ENCODE data around the gene VTI1A. TPM values are rescaled to one million over a fixed set of nuclear protein-coding genes. Genes with fewer than 3 reads are reported as not detected.

Gene VTI1A
- total and polyA plus RNA-seq, 4 donors = 5.5 to 26.9 (median 13.1) TPM

DNA sequence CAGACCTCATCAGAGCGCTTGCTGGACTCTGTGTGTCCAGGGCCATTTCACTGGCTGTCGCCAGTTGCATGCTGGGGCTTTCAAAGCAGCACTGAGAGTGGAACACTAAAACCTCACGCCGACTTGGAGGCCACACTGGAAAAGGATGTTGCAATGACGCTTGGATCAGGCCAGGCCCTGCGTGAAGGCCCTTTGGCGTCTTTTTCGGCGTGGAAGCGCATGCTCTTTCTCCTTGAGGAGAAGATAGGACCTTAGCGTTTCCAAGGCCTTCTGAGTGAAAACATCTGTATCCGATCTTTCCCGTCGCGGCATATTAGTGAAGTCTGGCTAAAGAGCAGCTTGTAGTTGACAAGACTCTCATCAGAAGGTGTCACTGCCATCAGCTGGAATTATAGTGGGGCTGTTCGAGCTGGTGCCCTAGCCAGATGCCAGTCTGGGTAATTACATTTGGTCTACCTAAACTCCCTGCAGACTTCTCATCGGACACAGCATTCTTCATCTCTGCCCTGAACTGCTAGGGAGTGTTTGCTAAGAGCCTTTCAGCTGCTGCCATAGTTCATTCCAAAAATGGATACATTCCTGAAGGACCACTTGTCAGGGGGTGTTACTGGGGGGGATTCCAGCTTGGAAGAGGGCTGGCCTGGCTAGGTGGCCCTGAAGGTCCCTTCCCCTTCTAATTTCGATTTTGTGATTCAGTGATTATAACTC lies 335.3 kb downstream of the VTI1A start:
- TF ChIP-seq, protein P1, sequence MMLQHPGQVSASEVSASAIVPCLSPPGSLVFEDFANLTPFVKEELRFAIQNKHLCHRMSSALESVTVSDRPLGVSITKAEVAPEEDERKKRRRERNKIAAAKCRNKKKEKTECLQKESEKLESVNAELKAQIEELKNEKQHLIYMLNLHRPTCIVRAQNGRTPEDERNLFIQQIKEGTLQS (IDR thresholded peaks at IDR 0.05) = no peak
- no peak for TF ChIP-seq JUND (IDR thresholded peaks at IDR 0.05)
- no peak for TF ChIP-seq RXRA (IDR thresholded peaks at IDR 0.05)
- no peak for TF ChIP-seq TAF1 (conservative IDR thresholded peaks at IDR 0.05)
- no peaks in the 10 kb centered on the region for H3K36me3 ChIP-seq (ENCODE audit: control insufficient read depth in 4 of 4, insufficient read depth in 3 of 4, low read depth in 1 of 4, low read length in 3 of 4)
- H3K9me3 ChIP-seq (ENCODE audit: control insufficient read depth in 4 of 4, low read length in 3 of 4) = no peaks in the 10 kb centered on the region
- H3K4me1 ChIP-seq (ENCODE audit: control insufficient read depth in 4 of 4, insufficient read depth in 4 of 4, low read length in 3 of 4) = peaks cover 0 to 2% (median 0%) of the 10 kb centered on the region in 4 donors
- H3K27ac ChIP-seq (ENCODE audit: low read depth in 1 of 2, low read length in 2 of 2) = no peak overlapping the region
- no peak for DNase-seq (ENCODE audit: low spot score)
- WGBS = 95% methylated on average over 18 of the region's 18 CpGs
- H3K27me3 ChIP-seq (ENCODE audit: control insufficient read depth in 4 of 4, insufficient read depth in 4 of 4, low read length in 3 of 4) = no peaks in the 10 kb centered on the region
- no peak overlapping the region for H3K9ac ChIP-seq (ENCODE audit: low read depth in 1 of 2, low read length in 2 of 2)
- no peak overlapping the region for H3K4me3 ChIP-seq (ENCODE audit: low read depth in 1 of 3, low read length in 3 of 3)

DNA sequence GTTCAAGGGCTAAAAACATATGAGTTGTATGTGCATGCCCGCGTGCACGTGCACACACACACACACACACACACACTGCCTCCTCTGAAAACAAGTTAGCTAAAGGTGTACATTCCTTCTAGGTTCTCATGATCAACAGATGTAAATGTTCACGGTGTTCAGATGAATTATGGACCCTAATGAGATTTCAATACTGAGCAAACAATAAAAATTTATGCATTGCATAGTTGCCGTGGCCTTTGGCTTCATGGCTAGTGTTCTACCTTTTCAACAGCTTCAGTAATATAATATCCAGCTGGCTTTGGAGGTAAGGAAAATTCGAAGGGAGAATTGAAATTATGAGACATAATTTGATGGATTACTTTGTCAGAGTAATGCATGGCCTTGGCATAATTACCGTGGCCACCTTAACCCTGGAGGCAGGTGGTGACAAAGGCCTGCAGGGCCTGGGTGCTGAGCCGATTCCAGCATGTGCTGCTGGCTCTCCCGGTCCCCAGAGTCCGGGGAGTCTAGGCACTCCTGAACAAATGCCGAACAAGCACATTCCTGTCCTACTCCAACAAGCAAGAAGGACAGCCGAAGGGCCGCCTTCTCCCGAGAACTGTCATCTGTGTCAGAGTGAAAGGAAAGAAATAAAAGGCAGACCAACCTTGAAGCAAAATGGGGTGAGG lies 336.5 kb downstream of the VTI1A start:
- no peak for DNase-seq (ENCODE audit: low spot score)
- TF ChIP-seq RXRA (IDR thresholded peaks at IDR 0.05) (no peak), SP1 (IDR thresholded peaks at IDR 0.05) (no peak), RAD21 (IDR thresholded peaks at IDR 0.05) (no peak), NR2F2 (IDR thresholded peaks at IDR 0.05) (no peak), JUND (IDR thresholded peaks at IDR 0.05) (no peak), FOXA1 (IDR thresholded peaks at IDR 0.05) (no peak)
- TF ChIP-seq, protein P2, sequence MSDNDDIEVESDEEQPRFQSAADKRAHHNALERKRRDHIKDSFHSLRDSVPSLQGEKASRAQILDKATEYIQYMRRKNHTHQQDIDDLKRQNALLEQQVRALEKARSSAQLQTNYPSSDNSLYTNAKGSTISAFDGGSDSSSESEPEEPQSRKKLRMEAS (IDR thresholded peaks at IDR 0.05) = no peak
- TF ChIP-seq, protein P3, sequence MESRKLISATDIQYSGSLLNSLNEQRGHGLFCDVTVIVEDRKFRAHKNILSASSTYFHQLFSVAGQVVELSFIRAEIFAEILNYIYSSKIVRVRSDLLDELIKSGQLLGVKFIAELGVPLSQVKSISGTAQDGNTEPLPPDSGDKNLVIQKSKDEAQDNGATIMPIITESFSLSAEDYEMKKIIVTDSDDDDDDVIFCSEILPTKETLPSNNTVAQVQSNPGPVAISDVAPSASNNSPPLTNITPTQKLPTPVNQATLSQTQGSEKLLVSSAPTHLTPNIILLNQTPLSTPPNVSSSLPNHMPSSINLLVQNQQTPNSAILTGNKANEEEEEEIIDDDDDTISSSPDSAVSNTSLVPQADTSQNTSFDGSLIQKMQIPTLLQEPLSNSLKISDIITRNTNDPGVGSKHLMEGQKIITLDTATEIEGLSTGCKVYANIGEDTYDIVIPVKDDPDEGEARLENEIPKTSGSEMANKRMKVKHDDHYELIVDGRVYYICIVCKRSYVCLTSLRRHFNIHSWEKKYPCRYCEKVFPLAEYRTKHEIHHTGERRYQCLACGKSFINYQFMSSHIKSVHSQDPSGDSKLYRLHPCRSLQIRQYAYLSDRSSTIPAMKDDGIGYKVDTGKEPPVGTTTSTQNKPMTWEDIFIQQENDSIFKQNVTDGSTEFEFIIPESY (IDR thresholded peaks at IDR 0.05) = no peak
- TF ChIP-seq, protein P4, sequence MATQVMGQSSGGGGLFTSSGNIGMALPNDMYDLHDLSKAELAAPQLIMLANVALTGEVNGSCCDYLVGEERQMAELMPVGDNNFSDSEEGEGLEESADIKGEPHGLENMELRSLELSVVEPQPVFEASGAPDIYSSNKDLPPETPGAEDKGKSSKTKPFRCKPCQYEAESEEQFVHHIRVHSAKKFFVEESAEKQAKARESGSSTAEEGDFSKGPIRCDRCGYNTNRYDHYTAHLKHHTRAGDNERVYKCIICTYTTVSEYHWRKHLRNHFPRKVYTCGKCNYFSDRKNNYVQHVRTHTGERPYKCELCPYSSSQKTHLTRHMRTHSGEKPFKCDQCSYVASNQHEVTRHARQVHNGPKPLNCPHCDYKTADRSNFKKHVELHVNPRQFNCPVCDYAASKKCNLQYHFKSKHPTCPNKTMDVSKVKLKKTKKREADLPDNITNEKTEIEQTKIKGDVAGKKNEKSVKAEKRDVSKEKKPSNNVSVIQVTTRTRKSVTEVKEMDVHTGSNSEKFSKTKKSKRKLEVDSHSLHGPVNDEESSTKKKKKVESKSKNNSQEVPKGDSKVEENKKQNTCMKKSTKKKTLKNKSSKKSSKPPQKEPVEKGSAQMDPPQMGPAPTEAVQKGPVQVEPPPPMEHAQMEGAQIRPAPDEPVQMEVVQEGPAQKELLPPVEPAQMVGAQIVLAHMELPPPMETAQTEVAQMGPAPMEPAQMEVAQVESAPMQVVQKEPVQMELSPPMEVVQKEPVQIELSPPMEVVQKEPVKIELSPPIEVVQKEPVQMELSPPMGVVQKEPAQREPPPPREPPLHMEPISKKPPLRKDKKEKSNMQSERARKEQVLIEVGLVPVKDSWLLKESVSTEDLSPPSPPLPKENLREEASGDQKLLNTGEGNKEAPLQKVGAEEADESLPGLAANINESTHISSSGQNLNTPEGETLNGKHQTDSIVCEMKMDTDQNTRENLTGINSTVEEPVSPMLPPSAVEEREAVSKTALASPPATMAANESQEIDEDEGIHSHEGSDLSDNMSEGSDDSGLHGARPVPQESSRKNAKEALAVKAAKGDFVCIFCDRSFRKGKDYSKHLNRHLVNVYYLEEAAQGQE (IDR thresholded peaks at IDR 0.05) = no peak

More for the DNA sequence above, 336.5 kb downstream of the VTI1A start:
- Histone ChIP-seq H3K27ac (ENCODE audit: low read depth in 1 of 2, low read length in 2 of 2) (no peak overlapping the region), H3K9me3 (ENCODE audit: control insufficient read depth in 4 of 4, low read length in 3 of 4) (no peaks in the 10 kb centered on the region), H3K36me3 (ENCODE audit: control insufficient read depth in 4 of 4, insufficient read depth in 3 of 4, low read depth in 1 of 4, low read length in 3 of 4) (no peaks in the 10 kb centered on the region), H3K4me1 (ENCODE audit: control insufficient read depth in 4 of 4, insufficient read depth in 4 of 4, low read length in 3 of 4) (peaks cover 0 to 2% (median 0%) of the 10 kb centered on the region in 4 donors), H3K4me3 (ENCODE audit: low read depth in 1 of 3, low read length in 3 of 3) (no peak overlapping the region), H3K27me3 (ENCODE audit: control insufficient read depth in 4 of 4, insufficient read depth in 4 of 4, low read length in 3 of 4) (no peaks in the 10 kb centered on the region), H3K9ac (ENCODE audit: low read depth in 1 of 2, low read length in 2 of 2) (no peak overlapping the region)
- 86% methylated on average over 14 of the region's 14 CpGs for WGBS

Measured in liver (tissue), 9 donors.